HUES64 (cell line): ENCODE results near the gene CREG1.
"Not testable (repeated sequence)": the region's sequence is repeated elsewhere in the genome, so short reads cannot be mapped to it uniquely, and the experiment has no call there.

ENCODE experiments used
- H3K27ac ChIP-seq: 2 replicates; pipeline ENCODE4 v1.7.0; 2013; ENCODE audit warnings: low read depth, low read length, inconsistent platforms
- H3K27me3 ChIP-seq: 2 replicates; pipeline ENCODE4 v1.6.1; 2013; ENCODE audit warnings: mild to moderate bottlenecking, low read length; ENCODE audit not compliant: insufficient read depth
- H3K36me3 ChIP-seq: 2 replicates; pipeline ENCODE4 v1.6.1; 2013; ENCODE audit warnings: mild to moderate bottlenecking, low read length; ENCODE audit not compliant: insufficient read depth
- H3K4me1 ChIP-seq: 2 replicates; pipeline ENCODE4 v1.6.1; 2013; ENCODE audit warnings: mild to moderate bottlenecking, low read length, moderate library complexity; ENCODE audit not compliant: insufficient read depth
- H3K4me3 ChIP-seq: 2 replicates; pipeline ENCODE4 v1.5.1; 2013; ENCODE audit warnings: mild to moderate bottlenecking, low read length, moderate library complexity
- H3K9ac ChIP-seq: 2 replicates; pipeline ENCODE4 v1.6.1; 2013; ENCODE audit warnings: mild to moderate bottlenecking, low read depth, low read length
- H3K9me3 ChIP-seq: 2 replicates; pipeline ENCODE4 v1.6.1; 2013; ENCODE audit warnings: low read depth, low read length; ENCODE audit not compliant: insufficient read depth
- WGBS: fragments of 150-250, 120-280 bp; methylation state at CpG from one replicate; pipeline ENCODE4 v1.1.7; 2013; ENCODE audit warnings: missing lambda C conversion rate; 5-methylcytosine and 5-hydroxymethylcytosine counted together

The CREG1 gene

DNA sequence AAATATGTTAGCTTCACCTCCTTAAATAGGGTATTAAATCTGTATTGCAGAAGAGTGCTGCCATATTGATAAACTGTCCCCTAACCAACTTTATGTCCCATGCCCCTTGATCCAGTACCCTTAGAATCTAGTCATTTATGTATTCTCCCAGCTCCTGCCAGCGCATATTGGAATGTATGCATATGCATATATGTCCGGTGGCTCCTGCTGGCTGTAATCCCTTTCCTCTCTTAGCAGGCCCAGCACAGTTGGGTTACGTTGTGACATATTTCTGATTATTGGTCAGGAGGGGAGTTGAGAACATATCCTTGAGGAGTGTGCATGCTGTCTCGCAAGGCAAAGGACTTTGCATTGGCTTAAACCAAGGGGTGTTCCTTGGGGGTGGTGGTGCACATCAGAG is 29.2 kb upstream of the CREG1 start:
- H3K9me3 ChIP-seq = no peaks in the 10 kb centered on the region
- 96% methylated on average over 4 of the region's 4 CpGs for WGBS
- H3K4me1 ChIP-seq = no peaks in the 10 kb centered on the region
- no peak overlapping the region for H3K9ac ChIP-seq
- no peak overlapping the region for H3K27ac ChIP-seq
- H3K4me3 ChIP-seq = no peak overlapping the region
- no peaks in the 10 kb centered on the region for H3K27me3 ChIP-seq
- H3K36me3 ChIP-seq = no peaks in the 10 kb centered on the region

DNA sequence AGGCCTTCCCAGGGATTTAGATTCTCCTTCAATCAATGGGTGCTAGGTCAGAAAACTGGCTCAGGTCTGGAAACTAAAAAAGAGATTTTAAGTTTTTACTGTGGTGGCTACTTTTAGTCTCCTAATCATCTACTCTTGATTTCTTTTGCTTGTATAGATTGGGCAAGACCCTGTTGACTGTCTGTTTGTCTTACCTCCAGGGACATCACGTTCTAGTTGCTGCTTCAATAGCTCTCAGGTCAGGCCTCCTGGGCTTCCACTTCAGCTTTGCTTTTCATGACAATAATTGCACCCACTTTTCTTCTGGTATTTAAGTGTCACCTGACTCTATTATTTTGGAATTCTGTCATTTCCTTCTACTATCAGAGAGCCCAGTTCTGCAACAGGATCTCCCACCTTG is 28.5 kb upstream of the CREG1 start:
- Histone ChIP-seq H3K27me3 (no peaks in the 10 kb centered on the region), H3K9me3 (no peaks in the 10 kb centered on the region), H3K27ac (no peak overlapping the region), H3K36me3 (no peaks in the 10 kb centered on the region), H3K9ac (no peak overlapping the region), H3K4me3 (no peak overlapping the region), H3K4me1 (no peaks in the 10 kb centered on the region)
- WGBS = 94% methylated on average over 1 of the region's 1 CpG

DNA sequence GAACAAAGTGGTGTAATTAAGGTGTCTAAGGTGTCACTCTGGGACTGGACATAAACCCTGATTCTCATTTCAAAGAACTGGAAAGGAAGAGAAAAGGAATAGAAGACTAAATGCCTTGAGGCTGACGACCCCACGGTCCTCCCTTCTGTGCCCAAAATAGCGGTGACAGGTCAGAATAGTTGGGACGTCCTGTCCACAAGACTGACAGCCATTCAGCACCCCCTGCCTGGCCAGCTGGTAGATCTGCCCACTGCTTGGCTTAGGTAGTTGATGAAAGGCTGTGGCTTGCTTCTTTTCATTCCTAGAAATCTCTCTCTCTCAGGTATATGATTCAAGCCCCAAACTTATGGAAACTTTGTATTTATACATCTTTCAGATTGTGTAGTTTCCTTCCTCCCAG is 26.4 kb upstream of the CREG1 start:
- no peak overlapping the region for H3K27ac ChIP-seq
- H3K36me3 ChIP-seq = no peaks in the 10 kb centered on the region
- no peaks in the 10 kb centered on the region for H3K9me3 ChIP-seq
- WGBS = 87% methylated on average over 4 of the region's 4 CpGs
- no peak overlapping the region for H3K4me3 ChIP-seq
- H3K9ac ChIP-seq = no peak overlapping the region
- H3K4me1 ChIP-seq = no peaks in the 10 kb centered on the region
- H3K27me3 ChIP-seq = no peaks in the 10 kb centered on the region

DNA sequence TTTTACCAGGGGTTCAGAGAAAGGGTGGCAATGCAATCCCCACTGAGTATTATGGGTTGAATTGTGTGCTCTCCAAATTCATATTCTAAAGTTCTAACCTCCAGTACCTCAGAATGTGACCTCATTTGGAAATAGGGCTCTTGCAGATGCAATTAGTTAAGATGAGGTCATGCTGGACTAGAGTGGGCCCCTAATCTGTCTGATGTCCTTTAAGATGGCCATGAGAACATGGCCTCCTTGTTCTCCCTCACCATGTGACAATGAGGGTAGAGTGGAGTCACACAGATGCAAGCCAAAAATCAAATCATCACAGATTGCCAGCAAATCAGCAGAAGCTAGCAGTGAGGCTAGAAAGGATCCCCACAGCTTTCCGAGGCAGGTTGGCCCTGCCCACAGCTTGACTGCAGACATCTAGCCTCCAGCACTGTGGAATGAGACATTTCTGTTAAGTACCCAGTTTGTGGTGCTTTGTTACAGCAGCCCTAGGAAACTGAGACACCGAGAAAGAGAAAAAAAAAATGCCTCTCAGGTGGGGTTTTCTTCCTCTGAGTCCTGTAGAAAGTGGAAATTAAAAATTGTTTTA is 25.5 kb upstream of the CREG1 start:
- WGBS = 55% methylated on average over 2 of the region's 2 CpGs
- H3K9me3 ChIP-seq = no peaks in the 10 kb centered on the region
- no peaks in the 10 kb centered on the region for H3K27me3 ChIP-seq

DNA sequence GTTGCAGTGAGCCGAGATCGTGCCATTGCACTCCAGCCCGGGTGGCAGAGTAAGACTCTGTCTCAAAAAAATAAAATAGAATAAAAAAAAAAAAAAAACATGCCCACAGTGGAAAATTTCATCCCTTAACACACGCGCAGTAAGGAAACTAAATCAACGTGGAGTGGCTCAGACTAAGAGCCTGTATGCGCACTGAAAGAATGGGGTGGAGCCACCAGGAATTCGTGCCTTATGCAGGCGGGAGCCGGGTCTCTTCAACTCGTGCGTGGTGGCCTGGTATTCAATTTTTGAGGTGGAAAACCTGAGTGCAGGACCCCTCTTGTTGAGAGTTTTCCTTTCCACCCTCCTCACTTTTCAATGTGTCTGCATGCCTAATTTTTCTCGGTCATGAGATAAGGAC is 22.1 kb upstream of the CREG1 start:
- 83% methylated on average over 12 of the region's 13 CpGs for WGBS
- Histone ChIP-seq H3K4me3 (no peak overlapping the region), H3K36me3 (no peaks in the 10 kb centered on the region), H3K9ac (no peak overlapping the region), H3K4me1 (no peaks in the 10 kb centered on the region), H3K27ac (no peak overlapping the region), H3K27me3 (no peaks in the 10 kb centered on the region), H3K9me3 (peaks cover 9% of the 10 kb centered on the region; the same call in 1 of the 2 replicates)

More for the DNA sequence above, 25.5 kb upstream of the CREG1 start:
- Histone ChIP-seq H3K36me3 (no peaks in the 10 kb centered on the region), H3K9ac (no peak overlapping the region), H3K4me3 (no peak overlapping the region), H3K4me1 (no peaks in the 10 kb centered on the region), H3K27ac (no peak overlapping the region)

DNA sequence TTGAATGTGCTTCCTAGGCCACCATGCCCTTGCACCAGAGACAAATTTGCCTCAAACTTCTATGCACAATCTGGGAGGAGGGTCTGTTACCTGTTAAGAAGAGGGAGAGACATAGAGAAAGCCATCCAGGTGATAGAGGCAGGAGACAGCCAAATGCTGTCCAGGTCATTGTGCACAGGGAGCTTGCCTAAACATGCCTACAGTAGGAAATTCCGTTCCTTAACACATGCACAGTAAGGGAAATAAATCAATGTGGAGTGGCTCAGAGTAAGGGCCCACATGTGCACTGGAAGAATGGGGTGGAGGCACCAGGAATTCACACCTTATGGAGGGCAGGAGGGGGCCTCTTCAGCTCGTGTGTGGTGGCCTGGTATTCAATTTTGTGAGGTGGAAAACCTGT is 19.5 kb upstream of the CREG1 start:
- Histone ChIP-seq H3K27ac (no peak overlapping the region), H3K27me3 (no peaks in the 10 kb centered on the region), H3K9ac (no peak overlapping the region), H3K4me1 (no peaks in the 10 kb centered on the region), H3K4me3 (no peak overlapping the region), H3K36me3 (no peaks in the 10 kb centered on the region), H3K9me3 (peaks cover 9% of the 10 kb centered on the region; the same call in 1 of the 2 replicates)
- WGBS = 70% methylated on average over 2 of the region's 2 CpGs

DNA sequence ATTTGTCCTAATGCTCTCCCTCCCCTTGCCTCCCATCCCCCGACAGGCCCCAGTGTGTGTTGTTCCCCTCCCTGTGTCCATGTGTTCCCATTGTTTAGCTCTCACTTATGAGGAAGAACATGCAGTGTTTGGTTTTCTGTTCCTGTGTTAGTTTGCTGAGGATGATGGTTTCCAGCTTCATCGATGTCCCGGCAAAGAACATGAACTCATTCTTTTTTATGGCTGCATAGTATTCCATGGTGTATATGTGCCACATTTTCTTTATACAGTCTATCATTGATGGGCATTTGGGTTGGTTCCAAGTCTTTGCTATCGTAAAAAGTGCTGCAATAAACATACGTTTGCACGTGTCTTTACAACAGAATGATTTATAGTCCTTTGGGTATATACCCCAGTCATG is 17.1 kb upstream of the CREG1 start:
- H3K9ac ChIP-seq, H3K36me3 ChIP-seq, H3K9me3 ChIP-seq, H3K4me1 ChIP-seq, H3K27ac ChIP-seq, H3K4me3 ChIP-seq, H3K27me3 ChIP-seq: not testable (repeated sequence)
- 99% methylated on average over 5 of the region's 6 CpGs for WGBS

DNA sequence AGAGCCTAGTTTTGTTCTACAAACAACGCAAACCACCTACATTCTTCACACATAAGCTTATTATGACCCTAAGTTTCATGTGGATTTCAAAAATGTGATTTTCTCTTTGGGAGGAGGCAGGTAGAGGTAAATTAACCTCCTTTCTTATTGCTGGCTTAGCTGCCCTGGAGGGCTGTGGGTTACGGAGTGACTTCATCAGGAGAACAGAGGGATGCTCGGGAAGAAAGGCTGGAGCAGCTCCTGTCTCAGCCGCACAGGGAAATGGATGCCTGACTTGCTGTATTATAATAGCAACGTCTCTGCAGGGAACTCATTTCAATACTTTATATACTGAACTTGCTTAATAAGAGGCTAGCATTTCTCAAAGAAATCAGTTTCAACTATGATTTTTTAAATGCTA is 14.1 kb upstream of the CREG1 start:
- Histone ChIP-seq H3K9ac (no peak overlapping the region), H3K27ac (no peak overlapping the region), H3K4me1 (no peaks in the 10 kb centered on the region), H3K9me3 (0 out of 2 replicates have a peak, but pooled peaks cover under 1% of the 10 kb centered on the region), H3K36me3 (no peaks in the 10 kb centered on the region), H3K4me3 (no peak overlapping the region), H3K27me3 (no peaks in the 10 kb centered on the region)
- WGBS = 90% methylated on average over 5 of the region's 5 CpGs

DNA sequence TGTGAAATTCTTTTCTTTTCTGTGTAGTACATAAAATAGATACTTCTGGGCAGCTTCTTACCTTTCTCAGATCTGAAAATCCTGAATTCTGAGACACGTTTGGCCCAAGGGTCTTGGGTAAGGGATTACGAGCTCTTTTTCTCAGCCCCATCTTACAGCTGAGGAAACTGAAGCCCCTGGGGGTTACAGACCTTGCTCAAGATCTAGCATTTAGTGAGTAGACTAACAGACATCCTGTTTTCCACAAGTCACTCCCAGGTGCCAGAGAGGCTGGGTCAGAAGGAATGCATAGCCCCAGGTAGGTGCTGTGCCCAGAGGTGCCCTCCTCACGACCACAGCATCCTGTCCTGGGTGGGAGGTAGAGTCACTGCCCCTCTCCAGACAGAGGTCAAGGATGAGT is 13.2 kb upstream of the CREG1 start:
- Histone ChIP-seq H3K9ac (no peak overlapping the region), H3K4me3 (no peak overlapping the region), H3K4me1 (no peaks in the 10 kb centered on the region), H3K27me3 (no peaks in the 10 kb centered on the region), H3K36me3 (no peaks in the 10 kb centered on the region), H3K27ac (no peak overlapping the region), H3K9me3 (no peaks in the 10 kb centered on the region)
- 84% methylated on average over 3 of the region's 3 CpGs for WGBS

DNA sequence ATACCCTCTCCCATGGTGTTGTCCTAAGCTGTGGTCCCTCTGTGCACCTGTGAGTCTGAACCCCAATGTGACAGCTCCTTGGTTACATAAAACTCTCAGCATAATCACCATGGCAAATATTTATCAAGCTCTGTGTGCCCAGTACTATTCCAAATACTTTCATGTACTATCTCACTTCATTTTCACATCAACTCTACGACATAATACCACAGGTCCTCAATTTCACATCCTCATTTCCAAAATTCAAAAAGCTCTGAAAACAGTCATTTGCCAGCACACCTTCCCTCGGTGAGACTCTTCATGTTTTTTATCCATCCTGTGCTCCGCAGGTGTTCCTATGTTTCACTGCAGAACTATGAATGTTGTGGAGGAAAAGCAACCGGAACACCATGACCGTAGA is 12.4 kb upstream of the CREG1 start:
- H3K27ac ChIP-seq = no peak overlapping the region
- 91% methylated on average over 5 of the region's 5 CpGs for WGBS
- no peaks in the 10 kb centered on the region for H3K9me3 ChIP-seq
- no peaks in the 10 kb centered on the region for H3K36me3 ChIP-seq
- no peaks in the 10 kb centered on the region for H3K4me1 ChIP-seq
- H3K4me3 ChIP-seq = no peak overlapping the region
- H3K27me3 ChIP-seq = no peaks in the 10 kb centered on the region
- no peak overlapping the region for H3K9ac ChIP-seq

DNA sequence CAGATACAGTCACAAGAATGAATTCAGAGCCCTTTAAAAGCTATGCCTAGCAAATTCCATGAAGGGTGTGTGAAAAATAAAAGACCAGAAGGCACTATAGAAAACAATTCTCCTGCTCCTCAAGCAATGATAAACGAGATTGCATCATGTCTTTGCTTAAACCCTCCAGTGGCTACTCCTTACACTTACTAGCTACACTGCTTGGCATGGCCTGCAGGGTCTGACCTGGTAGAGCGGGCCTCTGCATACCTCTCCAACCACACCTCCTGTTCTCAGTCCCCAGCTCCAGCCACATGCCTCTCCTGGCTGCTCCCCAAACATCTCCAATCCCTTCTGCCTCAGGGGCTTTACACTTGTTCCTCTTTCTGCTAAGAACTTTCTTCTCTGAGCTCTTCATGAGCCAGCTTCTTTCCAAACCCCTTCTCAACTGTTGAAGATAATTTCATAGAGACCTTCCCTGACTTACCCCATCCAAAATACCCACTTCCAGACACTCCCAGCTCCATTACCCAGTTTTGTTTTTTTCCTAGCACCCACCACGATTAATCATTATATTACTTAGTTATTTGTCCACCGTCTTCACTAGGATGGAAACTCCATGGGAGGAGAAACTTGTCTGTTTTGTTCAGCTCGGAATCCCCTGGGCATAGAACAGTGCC is 11.2 kb upstream of the CREG1 start:
- Histone ChIP-seq H3K4me1 (no peaks in the 10 kb centered on the region), H3K27me3 (no peaks in the 10 kb centered on the region), H3K9me3 (no peaks in the 10 kb centered on the region), H3K36me3 (no peaks in the 10 kb centered on the region), H3K4me3 (no peak overlapping the region), H3K9ac (no peak overlapping the region), H3K27ac (no peak overlapping the region)
- WGBS = 87% methylated on average over 5 of the region's 5 CpGs
